GM23338 (cell line): ENCODE results near the gene ACCSL. TPM values are rescaled to one million over a fixed set of nuclear protein-coding genes. Genes with fewer than 3 reads are reported as not detected.

ENCODE experiments used
- ATAC-seq: fragments of 200-7000 bp; cut with Tn5 transposase; 3 replicates; pipeline ENCODE4 v1.9.1; 2020
- DNase-seq: peaks from one replicate; pipeline ENCODE4 v3.0.0-alpha.2; 2015; ENCODE audit warnings: low spot score
- H2AFZ ChIP-seq: fragments of 200-600 bp; sonication (generic); 2 replicates; pipeline ENCODE4 v1.8.0; 2016; ENCODE audit warnings: antibody characterized with exemption, mild to moderate bottlenecking, moderate library complexity
- H3F3A ChIP-seq: fragments of 200-600 bp; sonication (generic); replicated peaks from 2 replicates; pipeline ENCODE4 v1.8.0; 2017; ENCODE audit warnings: antibody characterized with exemption, mixed run types, low read depth
- H3K27ac ChIP-seq: fragments of 200-600 bp; sonication (generic); 2 replicates; pipeline ENCODE4 v1.6.1; 2016; ENCODE audit warnings: low read depth
- H3K27me3 ChIP-seq: fragments of 200-600 bp; sonication (generic); 2 replicates; pipeline ENCODE4 v1.8.0; 2016; ENCODE audit warnings: mild to moderate bottlenecking, mixed run types, moderate library complexity; ENCODE audit not compliant: insufficient read depth
- H3K36me3 ChIP-seq: fragments of 200-600 bp; sonication (generic); 2 replicates; pipeline ENCODE4 v1.8.0; 2016; ENCODE audit warnings: mild to moderate bottlenecking; ENCODE audit not compliant: insufficient read depth
- H3K4me1 ChIP-seq: fragments of 200-600 bp; sonication (generic); 2 replicates; pipeline ENCODE4 v1.8.0; 2016; ENCODE audit warnings: mild to moderate bottlenecking, moderate library complexity; ENCODE audit not compliant: insufficient read depth
- H3K4me2 ChIP-seq: fragments of 200-600 bp; sonication (generic); 2 replicates; pipeline ENCODE4 v1.7.1; 2017; ENCODE audit warnings: mixed run types
- H3K4me3 ChIP-seq: fragments of 200-600 bp; sonication (generic); 2 replicates; pipeline ENCODE4 v1.6.1; 2016; ENCODE audit warnings: mixed run types
- H3K79me2 ChIP-seq: fragments of 200-600 bp; sonication (generic); replicated peaks from 2 replicates; pipeline ENCODE4 v1.8.0; 2017; ENCODE audit warnings: mild to moderate bottlenecking; ENCODE audit not compliant: insufficient read depth
- H3K9me2 ChIP-seq: fragments of 200-600 bp; sonication (generic); 2 replicates; pipeline ENCODE4 v1.8.0; 2017; ENCODE audit not compliant: insufficient read depth
- H4K20me1 ChIP-seq: fragments of 200-600 bp; sonication (generic); replicated peaks from 2 replicates; pipeline ENCODE4 v1.8.0; 2017; ENCODE audit warnings: mild to moderate bottlenecking; ENCODE audit not compliant: insufficient read depth
- H3K27ac Mint-ChIP-seq: 2 replicates; pipeline ENCODE4 v1.8.0; 2020; ENCODE audit warnings: inconsistent platforms, mild to moderate bottlenecking, moderate library complexity, mixed read lengths
- H3K27me3 Mint-ChIP-seq: 3 replicates; pipeline ENCODE4 v1.8.0; 2022; ENCODE audit warnings: low read depth, mild to moderate bottlenecking, moderate library complexity, mixed read lengths, inconsistent platforms; ENCODE audit not compliant: insufficient read depth, poor library complexity
- H3K36me3 Mint-ChIP-seq: 3 replicates; pipeline ENCODE4 v1.8.0; 2021; ENCODE audit warnings: low read depth, mild to moderate bottlenecking, inconsistent platforms, moderate library complexity, mixed read lengths
- H3K4me1 Mint-ChIP-seq: 3 replicates; pipeline ENCODE4 v1.8.0; 2020; ENCODE audit warnings: mild to moderate bottlenecking, inconsistent platforms, mixed read lengths
- H3K4me3 Mint-ChIP-seq: 3 replicates; pipeline ENCODE4 v1.8.0; 2021; ENCODE audit warnings: moderate library complexity, mild to moderate bottlenecking, inconsistent platforms, mixed read lengths
- H3K9me3 Mint-ChIP-seq: 3 replicates; pipeline ENCODE4 v1.8.0; 2020; ENCODE audit warnings: moderate library complexity, mild to moderate bottlenecking, inconsistent platforms, mixed read lengths
- CREB1 ChIP-seq: fragments of 250-450 bp; sonication (Bioruptor Pico); IDR thresholded peaks from 2 replicates; pipeline ENCODE4 v1.5.0; 2020; ENCODE audit warnings: low read depth, mild to moderate bottlenecking, moderate library complexity
- CTCF ChIP-seq, 2 experiments: fragments of 200-600 bp in 1 of 2; sonication (generic) in 1 of 2; conservative IDR thresholded peaks; 2 replicates each; pipeline versions ENCODE4 v1.5.1 to v1.6.1; 2016 to 2017; ENCODE audit warnings: antibody characterized with exemption in 2 of 2, low read depth in 2 of 2, mild to moderate bottlenecking in 2 of 2, moderate library complexity in 1 of 2
- EZH2 ChIP-seq: fragments of 200-600 bp; sonication (generic); IDR thresholded peaks from one replicate; pipeline ENCODE4 v1.8.0; 2017; ENCODE audit warnings: antibody characterized with exemption, mild to moderate bottlenecking, low read depth; ENCODE audit not compliant: unreplicated experiment
- EZH2phosphoT487 ChIP-seq: fragments of 200-600 bp; sonication (generic); IDR thresholded peaks from one replicate; pipeline ENCODE4 v1.8.1; 2018; ENCODE audit warnings: antibody characterized with exemption; ENCODE audit not compliant: unreplicated experiment
- JUNB ChIP-seq: IDR thresholded peaks from one replicate; pipeline ENCODE4 v1.6.1; 2016; ENCODE audit warnings: antibody characterized with exemption; ENCODE audit not compliant: unreplicated experiment
- NANOG ChIP-seq: IDR thresholded peaks from 2 replicates; pipeline ENCODE4 v1.6.1; 2016; ENCODE audit warnings: antibody characterized with exemption, borderline replicate concordance
- POLR2AphosphoS5 ChIP-seq: IDR thresholded peaks from 2 replicates; pipeline ENCODE4 v1.6.1; 2016; ENCODE audit warnings: antibody characterized with exemption, low read depth
- STAT1 ChIP-seq: IDR thresholded peaks from one replicate; pipeline ENCODE4 v1.6.1; 2016; ENCODE audit warnings: antibody characterized with exemption; ENCODE audit not compliant: unreplicated experiment
- ZNF114 ChIP-seq: fragments of 250-450 bp; sonication (Bioruptor Pico); IDR thresholded peaks from 2 replicates; pipeline ENCODE4 v1.5.0; 2020; ENCODE audit warnings: mild to moderate bottlenecking, moderate library complexity
- ZNF331 ChIP-seq: fragments of 250-450 bp; sonication (Bioruptor Pico); IDR thresholded peaks from 2 replicates; pipeline ENCODE4 v1.5.0; 2020; ENCODE audit warnings: low read depth, mild to moderate bottlenecking, moderate library complexity
- polyA plus RNA-seq: library from polyadenylated mRNA; unstranded; fragments of >200 nt; fragmentation: Nextera tagmentation; extraction: Ambion mirVana; gene quantifications from 2 replicates; pipeline ENCODE4 v1.2.1, GENCODE V29; 2016
- total RNA-seq: library from RNA; depleted of rRNA; stranded (reverse); fragments of >200 nt; shearing (Covaris generic); gene quantifications from 2 replicates; pipeline ENCODE4 v1.2.3, GENCODE V29; 2014
- TF ChIP-seq, protein P1 (sequence below): IDR thresholded peaks from 2 replicates; pipeline ENCODE4 v1.6.1; 2016; ENCODE audit warnings: antibody characterized with exemption

The ACCSL gene
- total and polyA plus RNA-seq, 2 experiments from 2014 or later: not detected

DNA sequence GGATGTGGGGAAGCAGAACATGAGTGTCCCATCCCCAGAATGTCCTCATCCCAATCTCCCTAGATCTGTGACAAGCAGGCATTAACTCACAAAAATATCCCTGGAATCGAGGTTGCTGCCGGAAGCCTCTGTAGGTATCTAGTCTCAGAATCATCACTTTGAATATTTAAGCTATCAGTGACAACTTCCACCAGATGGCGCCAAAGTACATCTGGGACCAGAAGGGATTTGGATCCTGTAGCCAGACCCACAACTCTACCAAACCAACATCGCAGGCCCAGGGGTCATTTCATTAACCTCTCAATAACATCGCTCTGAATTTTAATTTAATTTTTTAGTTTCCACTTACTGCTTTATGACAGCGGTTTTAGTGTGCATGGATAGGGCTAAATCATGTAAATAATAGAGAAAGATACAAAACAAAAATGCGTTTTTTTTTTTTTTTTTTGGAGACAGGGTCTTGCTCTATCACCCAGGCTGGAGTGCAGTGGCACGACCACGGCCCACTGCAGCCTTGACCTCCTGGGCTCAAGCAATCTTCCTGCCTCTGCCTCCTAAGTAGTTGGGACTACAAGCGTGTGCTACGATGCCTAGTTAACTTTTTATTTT is 46.6 kb downstream of the ACCSL start:
- ATAC-seq (peak; percentile 51), DNase-seq (peak; percentile 96)
- Histone ChIP-seq H3K4me3 (no peak overlapping the region), H3K27me3 (no peaks in the 10 kb centered on the region), H4K20me1 (peaks cover 6% of the 10 kb centered on the region), H3K4me2 (no peak overlapping the region), H3K4me1 (0 out of 2 replicates have a peak, but pooled peaks cover 7% of the 10 kb centered on the region), H3F3A (no peaks in the 10 kb centered on the region), H3K27ac (no peak overlapping the region), H3K9me2 (no peaks in the 10 kb centered on the region), H3K79me2 (peaks cover 23% of the 10 kb centered on the region), H3K36me3 (no peaks in the 10 kb centered on the region), H2AFZ (no peak overlapping the region)
- peaks cover 6% of the 10 kb centered on the region; the same call in 2 of the 3 replicates for H3K36me3 Mint-ChIP-seq
- peaks cover 5% of the 10 kb centered on the region; the same call in 2 of the 3 replicates for H3K4me1 Mint-ChIP-seq
- 0 out of 3 replicates have a peak overlapping the region, but pooled peaks have one; percentile 42 for H3K4me3 Mint-ChIP-seq
- TF ChIP-seq JUNB (no peak), STAT1 (no peak), EZH2phosphoT487 (no peak), CTCF (conservative IDR thresholded peaks at IDR 0.05; ENCODE audit: low read depth in 2 of 2) (peak; percentile 81 to 88)
- TF ChIP-seq, protein P1, sequence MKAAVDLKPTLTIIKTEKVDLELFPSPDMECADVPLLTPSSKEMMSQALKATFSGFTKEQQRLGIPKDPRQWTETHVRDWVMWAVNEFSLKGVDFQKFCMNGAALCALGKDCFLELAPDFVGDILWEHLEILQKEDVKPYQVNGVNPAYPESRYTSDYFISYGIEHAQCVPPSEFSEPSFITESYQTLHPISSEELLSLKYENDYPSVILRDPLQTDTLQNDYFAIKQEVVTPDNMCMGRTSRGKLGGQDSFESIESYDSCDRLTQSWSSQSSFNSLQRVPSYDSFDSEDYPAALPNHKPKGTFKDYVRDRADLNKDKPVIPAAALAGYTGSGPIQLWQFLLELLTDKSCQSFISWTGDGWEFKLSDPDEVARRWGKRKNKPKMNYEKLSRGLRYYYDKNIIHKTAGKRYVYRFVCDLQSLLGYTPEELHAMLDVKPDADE: no peak
- peaks cover 10% of the 10 kb centered on the region for H3K27me3 Mint-ChIP-seq
- H3K9me3 Mint-ChIP-seq: peaks cover 5% of the 10 kb centered on the region
- H3K27ac Mint-ChIP-seq: no peak overlapping the region

DNA sequence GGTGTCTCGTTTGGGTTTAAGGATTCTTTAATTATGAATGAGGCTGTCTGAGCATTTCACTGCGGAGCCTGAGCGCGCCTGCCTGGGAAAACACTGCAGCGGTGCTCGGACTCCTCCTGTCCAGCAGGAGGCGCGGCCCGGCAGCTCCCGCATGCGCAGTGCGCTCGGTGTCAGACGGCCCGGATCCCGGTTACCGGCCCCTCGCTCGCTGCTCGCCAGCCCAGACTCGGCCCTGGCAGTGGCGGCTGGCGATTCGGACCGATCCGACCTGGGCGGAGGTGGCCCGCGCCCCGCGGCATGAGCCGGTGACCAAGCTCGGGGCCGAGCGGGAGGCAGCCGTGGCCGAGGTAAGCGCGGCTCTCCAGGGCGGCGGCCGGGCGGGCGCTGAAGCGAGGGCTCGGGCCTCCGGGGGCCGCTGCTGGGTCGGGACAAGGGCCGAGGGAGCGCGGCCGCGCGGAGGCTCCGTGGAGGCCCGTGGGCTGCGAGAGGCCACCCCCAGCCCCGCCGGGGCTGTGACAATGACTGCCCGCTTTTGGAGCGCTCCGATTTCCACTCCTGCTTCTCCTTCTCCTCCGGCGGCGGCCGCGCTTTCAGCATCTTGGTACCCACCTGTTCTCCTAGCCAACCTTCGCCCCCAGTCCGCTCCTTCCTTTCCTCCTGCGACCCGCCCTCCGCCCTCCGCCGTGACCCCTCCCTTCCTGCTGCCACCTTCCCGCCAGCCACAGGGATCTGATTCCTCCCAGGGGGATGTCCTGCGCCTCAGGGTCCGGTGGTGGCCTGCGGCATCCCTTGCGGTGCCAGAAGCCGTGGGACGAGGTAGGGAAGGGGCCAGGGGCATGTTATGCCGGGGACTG is 48.0 kb downstream of the ACCSL start, which contains the start of gene EXT2:
Gene EXT2 (plus strand): TSS at position 173 of the 854 bp plus-strand sequence. CDS start 12,035 bp downstream, outside the sequence.
- Mint-ChIP-seq H3K4me3 (peak within 1 kb of the TSS; percentile 83), H3K4me1 (peaks cover 5% of the 10 kb centered on the region; the same call in 2 of the 3 replicates), H3K36me3 (no peaks in the 10 kb centered on the region), H3K9me3 (no peaks in the 10 kb centered on the region), H3K27me3 (peaks cover 9% of the 10 kb centered on the region), H3K27ac (no peak within 1 kb of the TSS)
- H3K27me3 ChIP-seq: no peaks in the 10 kb centered on the region
- H3K4me2 ChIP-seq: peak within 1 kb of the TSS; percentile 93
- DNase-seq (peak; percentile 91), ATAC-seq (peak; percentile 90)
- peak within 1 kb of the TSS; percentile 90 for H2AFZ ChIP-seq
- H3K4me1 ChIP-seq: 0 out of 2 replicates have a peak, but pooled peaks cover 7% of the 10 kb centered on the region
- peaks cover 36% of the 10 kb centered on the region for H3K79me2 ChIP-seq
- H3F3A ChIP-seq: no peaks in the 10 kb centered on the region
- H3K4me3 ChIP-seq: peak within 1 kb of the TSS; percentile 89
- H3K27ac ChIP-seq: no peak within 1 kb of the TSS
- no peaks in the 10 kb centered on the region for H3K36me3 ChIP-seq
- H3K9me2 ChIP-seq: no peaks in the 10 kb centered on the region; the same call in 1 of the 2 replicates
- H4K20me1 ChIP-seq: peaks cover 6% of the 10 kb centered on the region
- TF ChIP-seq CREB1 (CRISPR knock-in tag) (no peak), CTCF (conservative IDR thresholded peaks at IDR 0.05; ENCODE audit: low read depth in 2 of 2) (peak; percentile 61 to 77), ZNF114 (CRISPR knock-in tag) (no peak), JUNB (no peak), NANOG (no peak), EZH2phosphoT487 (no peak), POLR2AphosphoS5 (peak; percentile 72), EZH2 (no peak), ZNF331 (no peak)
